Keratinocyte (primary cell): ENCODE data around the gene P2RY12. TPM values are rescaled to one million over a fixed set of nuclear protein-coding genes. Genes with fewer than 3 reads are reported as not detected.

ENCODE experiments used
- DNase-seq: peaks from one replicate; pipeline ENCODE4 v3.0.0-alpha.2; 2011; ENCODE audit warnings: low read depth, missing footprints, low spot score
- FAIRE-seq: peaks from 2 replicates; lab custom pipeline; 2011; peaks lifted over from hg19 to GRCh38; lab: Jason Lieb, UNC
- H2AFZ ChIP-seq: 2 replicates; pipeline ENCODE4 v1.6.0; 2012; ENCODE audit warnings: low read length, control low read depth, inconsistent platforms; ENCODE audit not compliant: control insufficient read depth
- H3K27ac ChIP-seq: 2 replicates; pipeline ENCODE4 v1.5.1; 2011; ENCODE audit warnings: low read length; ENCODE audit not compliant: control insufficient read depth, insufficient read depth
- H3K27me3 ChIP-seq: 3 replicates; pipeline ENCODE4 v1.6.0; 2011; ENCODE audit warnings: low read length; ENCODE audit not compliant: control insufficient read depth, insufficient read depth; ENCODE audit errors: extremely low read depth
- H3K36me3 ChIP-seq, 2 experiments: 2 replicates in 1 of 2; 3 replicates in 1 of 2; pipeline ENCODE4 v1.5.1; 2011; ENCODE audit warnings: low read length in 2 of 2, mild to moderate bottlenecking in 1 of 2; ENCODE audit not compliant: control insufficient read depth in 2 of 2, insufficient read depth in 2 of 2; ENCODE audit errors: extremely low read depth in 1 of 2
- H3K4me1 ChIP-seq: 3 replicates; pipeline ENCODE4 v1.5.1; 2011; ENCODE audit warnings: low read length; ENCODE audit not compliant: control insufficient read depth, insufficient read depth; ENCODE audit errors: extremely low read depth
- H3K4me2 ChIP-seq: 3 replicates; pipeline ENCODE4 v1.6.0; 2011; ENCODE audit warnings: low read depth, low read length; ENCODE audit not compliant: control insufficient read depth, insufficient read depth; ENCODE audit errors: extremely low read depth
- H3K4me3 ChIP-seq, 3 experiments: fragments of 200-600 bp in 1 of 3; sonication (generic) in 1 of 3; 2 replicates in 2 of 3; 3 replicates in 1 of 3; pipeline ENCODE4 v1.5.1; 2011 to 2016; ENCODE audit warnings: low read length in 3 of 3, mild to moderate bottlenecking in 3 of 3, control low read depth in 2 of 3, inconsistent platforms in 1 of 3, low read depth in 1 of 3, mixed read lengths in 1 of 3, mixed run types in 1 of 3, moderate library complexity in 1 of 3; ENCODE audit not compliant: control insufficient read depth in 2 of 3, insufficient read depth in 2 of 3; ENCODE audit errors: extremely low read depth in 1 of 3
- H3K79me2 ChIP-seq: 2 replicates; pipeline ENCODE4 v1.6.0; 2012; ENCODE audit warnings: low read length; ENCODE audit not compliant: control insufficient read depth, insufficient read depth
- H3K9ac ChIP-seq: 3 replicates; pipeline ENCODE4 v1.6.0; 2011; ENCODE audit warnings: low read length; ENCODE audit not compliant: control insufficient read depth, insufficient read depth; ENCODE audit errors: extremely low read depth
- H3K9me1 ChIP-seq: 3 replicates; pipeline ENCODE4 v1.6.0; 2011; ENCODE audit warnings: low read length; ENCODE audit not compliant: control insufficient read depth, insufficient read depth; ENCODE audit errors: extremely low read depth
- H3K9me3 ChIP-seq: 2 replicates; pipeline ENCODE4 v1.5.1; 2012; ENCODE audit warnings: low read depth, low read length; ENCODE audit not compliant: control insufficient read depth
- H4K20me1 ChIP-seq: 3 replicates; pipeline ENCODE4 v1.6.0; 2011; ENCODE audit warnings: low read length; ENCODE audit not compliant: control insufficient read depth, insufficient read depth; ENCODE audit errors: extremely low read depth
- EZH2 ChIP-seq: IDR thresholded peaks from one replicate; pipeline ENCODE4 v1.6.1; 2012; ENCODE audit warnings: inconsistent platforms, mild to moderate bottlenecking, low read length, moderate library complexity
- dilution Hi-C: fragments of 300-500 bp; cut with MboI; formaldehyde crosslinking; loops from one replicate; pipeline ENCODE4 v1.7.0; 2020; ENCODE audit warnings: low sequenced_read_pairs; ENCODE audit not compliant: extremely low pct_ligation_motif_present
- polyA plus RNA-seq, 5 experiments: library from polyadenylated mRNA; depleted of rRNA in 3 of 5; stranded (reverse) in 3 of 5; stranded (forward) in 1 of 5; unstranded in 1 of 5; fragments of >200 nt; gene quantifications; 1 replicate in 1 of 5; 2 replicates in 3 of 5; 3 replicates in 1 of 5; pipeline versions ENCODE4 v1.2.1 to v1.2.3, GENCODE V29; 2011 to 2012; ENCODE audit warnings: missing spikeins in 2 of 5, low read depth in 1 of 5, low replicate concordance in 1 of 5
- TF ChIP-seq, protein P1 (sequence below), 3 experiments: IDR thresholded peaks in 1 of 3; conservative IDR thresholded peaks in 1 of 3; optimal IDR thresholded peaks in 1 of 3; 2 replicates in 2 of 3; 3 replicates in 1 of 3; pipeline versions ENCODE3 to v1.5.1; 2011; ENCODE audit warnings: low read length in 3 of 3, mild to moderate bottlenecking in 3 of 3, moderate library complexity in 2 of 3, control low read depth in 1 of 3, inconsistent platforms in 1 of 3; ENCODE audit not compliant: insufficient read depth in 2 of 3; ENCODE audit errors: extremely low read depth in 1 of 3

P2RY12 gene
- polyA plus RNA-seq, 1 donor (not counting 4 experiments of a cell fraction or from before 2014, with no cell fraction given) = not detected

DNA sequence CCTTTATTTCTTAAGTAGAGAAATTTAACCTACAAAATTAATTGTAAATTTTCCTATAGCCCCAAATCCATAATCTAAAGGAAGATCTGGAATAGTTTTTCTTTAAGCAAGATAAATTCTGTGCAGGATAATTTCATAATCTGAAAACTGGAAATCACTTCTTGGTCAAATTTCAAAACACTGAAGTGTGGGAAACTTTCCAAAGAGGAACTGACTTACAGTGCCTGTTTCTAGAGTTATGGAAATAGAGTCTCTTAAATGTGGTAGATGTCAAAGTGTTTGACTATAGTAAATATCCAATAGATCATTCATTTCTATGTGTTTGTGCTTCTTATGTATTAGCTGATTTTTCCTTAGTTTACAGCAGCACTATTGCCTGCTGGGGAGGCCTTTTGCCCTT is 53.7 kb downstream of the P2RY12 start:
- TF ChIP-seq, protein P1, sequence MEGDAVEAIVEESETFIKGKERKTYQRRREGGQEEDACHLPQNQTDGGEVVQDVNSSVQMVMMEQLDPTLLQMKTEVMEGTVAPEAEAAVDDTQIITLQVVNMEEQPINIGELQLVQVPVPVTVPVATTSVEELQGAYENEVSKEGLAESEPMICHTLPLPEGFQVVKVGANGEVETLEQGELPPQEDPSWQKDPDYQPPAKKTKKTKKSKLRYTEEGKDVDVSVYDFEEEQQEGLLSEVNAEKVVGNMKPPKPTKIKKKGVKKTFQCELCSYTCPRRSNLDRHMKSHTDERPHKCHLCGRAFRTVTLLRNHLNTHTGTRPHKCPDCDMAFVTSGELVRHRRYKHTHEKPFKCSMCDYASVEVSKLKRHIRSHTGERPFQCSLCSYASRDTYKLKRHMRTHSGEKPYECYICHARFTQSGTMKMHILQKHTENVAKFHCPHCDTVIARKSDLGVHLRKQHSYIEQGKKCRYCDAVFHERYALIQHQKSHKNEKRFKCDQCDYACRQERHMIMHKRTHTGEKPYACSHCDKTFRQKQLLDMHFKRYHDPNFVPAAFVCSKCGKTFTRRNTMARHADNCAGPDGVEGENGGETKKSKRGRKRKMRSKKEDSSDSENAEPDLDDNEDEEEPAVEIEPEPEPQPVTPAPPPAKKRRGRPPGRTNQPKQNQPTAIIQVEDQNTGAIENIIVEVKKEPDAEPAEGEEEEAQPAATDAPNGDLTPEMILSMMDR (optimal IDR thresholded peaks at IDR 0.05 in 1 of 3, IDR thresholded peaks at IDR 0.05 in 1 of 3, conservative IDR thresholded peaks at IDR 0.05 in 1 of 3; ENCODE audit: extremely low read depth in 1 of 3, insufficient read depth in 2 of 3, low read length in 3 of 3) = no peak
- TF ChIP-seq EZH2 = no peak
- Histone ChIP-seq H3K4me2 (no peak overlapping the region), H3K9me3 (no peaks in the 10 kb centered on the region), H3K27ac (no peak overlapping the region), H3K36me3 (no peaks in the 10 kb centered on the region), H3K4me3 (no peak overlapping the region), H3K4me1 (peaks cover 12% of the 10 kb centered on the region), H3K9me1 (no peaks in the 10 kb centered on the region), H3K79me2 (no peaks in the 10 kb centered on the region), H3K27me3 (no peaks in the 10 kb centered on the region), H2AFZ (no peak overlapping the region), H4K20me1 (no peaks in the 10 kb centered on the region), H3K9ac (no peak overlapping the region)
- DNase-seq = no peak
- dilution Hi-C loops = no loop called here
- FAIRE-seq = no peak

DNA sequence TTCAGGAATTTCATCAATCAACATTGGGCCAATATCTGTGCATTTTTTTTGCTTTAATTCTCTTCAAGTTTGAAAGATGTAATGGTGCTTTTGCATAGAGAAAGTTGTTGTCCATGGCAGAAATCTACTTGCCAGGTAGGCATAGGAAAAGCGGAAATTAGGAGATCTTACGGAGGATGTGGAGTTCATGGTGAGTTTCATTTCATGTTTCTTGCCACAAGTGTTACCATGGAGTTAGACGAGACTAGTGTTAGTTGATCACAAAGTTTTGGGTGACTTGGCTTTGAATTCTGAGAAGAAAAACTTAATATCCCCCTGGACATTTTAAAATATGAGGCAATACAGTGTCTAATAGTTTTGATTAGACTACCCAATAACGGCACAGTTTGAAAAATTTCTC is 54.2 kb downstream of the P2RY12 start:
- Histone ChIP-seq H3K4me1 (peaks cover 12% of the 10 kb centered on the region), H3K36me3 (no peaks in the 10 kb centered on the region), H3K27me3 (no peaks in the 10 kb centered on the region), H4K20me1 (no peaks in the 10 kb centered on the region), H3K79me2 (no peaks in the 10 kb centered on the region), H2AFZ (no peak overlapping the region), H3K27ac (no peak overlapping the region), H3K9me1 (no peaks in the 10 kb centered on the region), H3K9me3 (no peaks in the 10 kb centered on the region), H3K4me2 (no peak overlapping the region), H3K9ac (no peak overlapping the region), H3K4me3 (no peak overlapping the region)
- dilution Hi-C loops = no loop called here
- TF ChIP-seq, protein P1 (optimal IDR thresholded peaks at IDR 0.05 in 1 of 3, IDR thresholded peaks at IDR 0.05 in 1 of 3, conservative IDR thresholded peaks at IDR 0.05 in 1 of 3; ENCODE audit: extremely low read depth in 1 of 3, insufficient read depth in 2 of 3, low read length in 3 of 3) = no peak
- no peak for TF ChIP-seq EZH2
- peak; percentile 13 for FAIRE-seq
- no peak for DNase-seq
